Endothelial cell (in vitro differentiated cells): ENCODE data around the gene ZNF207. TPM values are rescaled to one million over a fixed set of nuclear protein-coding genes. Genes with fewer than 3 reads are reported as not detected.

Experiments
- DNase-seq: peaks from one replicate; pipeline ENCODE4 v3.0.0; 2021; ENCODE audit warnings: low spot score
- H3K27ac Mint-ChIP-seq: one replicate; pipeline ENCODE4 v1.8.0; 2021; ENCODE audit warnings: mixed read lengths, inconsistent platforms; ENCODE audit not compliant: unreplicated experiment
- H3K27me3 Mint-ChIP-seq: one replicate; pipeline ENCODE4 v1.8.0; 2021; ENCODE audit warnings: mild to moderate bottlenecking, moderate library complexity, mixed read lengths, inconsistent platforms; ENCODE audit not compliant: unreplicated experiment
- H3K36me3 Mint-ChIP-seq: one replicate; pipeline ENCODE4 v1.8.0; 2021; ENCODE audit warnings: mild to moderate bottlenecking, low read depth, mixed read lengths, inconsistent platforms; ENCODE audit not compliant: unreplicated experiment
- H3K4me1 Mint-ChIP-seq: one replicate; pipeline ENCODE4 v1.8.0; 2021; ENCODE audit warnings: mild to moderate bottlenecking, mixed read lengths, inconsistent platforms; ENCODE audit not compliant: unreplicated experiment
- H3K4me3 Mint-ChIP-seq: one replicate; pipeline ENCODE4 v1.8.0; 2021; ENCODE audit warnings: mild to moderate bottlenecking, mixed read lengths, inconsistent platforms; ENCODE audit not compliant: unreplicated experiment
- H3K9me3 Mint-ChIP-seq: one replicate; pipeline ENCODE4 v1.8.0; 2021; ENCODE audit warnings: mixed read lengths, inconsistent platforms; ENCODE audit not compliant: unreplicated experiment
- total RNA-seq: library from RNA; stranded (reverse); fragmentation: NEBNext Ultra II Directional; extraction: Animal tissue kit (Norgen Biotek cat#: 25700); gene quantifications from one replicate; pipeline ENCODE4 v1.2.1, GENCODE V29; 2021; ENCODE audit not compliant: unreplicated experiment
- TF ChIP-seq, protein P1 (sequence below): fragments of 200-600 bp; sonication (generic); IDR thresholded peaks from one replicate; pipeline ENCODE4 v1.5.0; 2021; ENCODE audit warnings: antibody characterized with exemption; ENCODE audit not compliant: unreplicated experiment

ZNF207 gene
- total RNA-seq, 1 donor from 2014 or later, result 211 TPM

GRCh38 chr17:32357615-32358014 is 7.7 kb downstream of the ZNF207 start:
- TF ChIP-seq, protein P1, sequence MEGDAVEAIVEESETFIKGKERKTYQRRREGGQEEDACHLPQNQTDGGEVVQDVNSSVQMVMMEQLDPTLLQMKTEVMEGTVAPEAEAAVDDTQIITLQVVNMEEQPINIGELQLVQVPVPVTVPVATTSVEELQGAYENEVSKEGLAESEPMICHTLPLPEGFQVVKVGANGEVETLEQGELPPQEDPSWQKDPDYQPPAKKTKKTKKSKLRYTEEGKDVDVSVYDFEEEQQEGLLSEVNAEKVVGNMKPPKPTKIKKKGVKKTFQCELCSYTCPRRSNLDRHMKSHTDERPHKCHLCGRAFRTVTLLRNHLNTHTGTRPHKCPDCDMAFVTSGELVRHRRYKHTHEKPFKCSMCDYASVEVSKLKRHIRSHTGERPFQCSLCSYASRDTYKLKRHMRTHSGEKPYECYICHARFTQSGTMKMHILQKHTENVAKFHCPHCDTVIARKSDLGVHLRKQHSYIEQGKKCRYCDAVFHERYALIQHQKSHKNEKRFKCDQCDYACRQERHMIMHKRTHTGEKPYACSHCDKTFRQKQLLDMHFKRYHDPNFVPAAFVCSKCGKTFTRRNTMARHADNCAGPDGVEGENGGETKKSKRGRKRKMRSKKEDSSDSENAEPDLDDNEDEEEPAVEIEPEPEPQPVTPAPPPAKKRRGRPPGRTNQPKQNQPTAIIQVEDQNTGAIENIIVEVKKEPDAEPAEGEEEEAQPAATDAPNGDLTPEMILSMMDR, result no peak
- Mint-ChIP-seq H3K36me3 (peaks cover 16% of the 10 kb centered on the region), H3K27me3 (peaks cover 5% of the 10 kb centered on the region), H3K27ac (no peak overlapping the region), H3K4me3 (no peak overlapping the region), H3K4me1 (peaks cover 16% of the 10 kb centered on the region), H3K9me3 (no peaks in the 10 kb centered on the region)
- no peak for DNase-seq

DNA sequence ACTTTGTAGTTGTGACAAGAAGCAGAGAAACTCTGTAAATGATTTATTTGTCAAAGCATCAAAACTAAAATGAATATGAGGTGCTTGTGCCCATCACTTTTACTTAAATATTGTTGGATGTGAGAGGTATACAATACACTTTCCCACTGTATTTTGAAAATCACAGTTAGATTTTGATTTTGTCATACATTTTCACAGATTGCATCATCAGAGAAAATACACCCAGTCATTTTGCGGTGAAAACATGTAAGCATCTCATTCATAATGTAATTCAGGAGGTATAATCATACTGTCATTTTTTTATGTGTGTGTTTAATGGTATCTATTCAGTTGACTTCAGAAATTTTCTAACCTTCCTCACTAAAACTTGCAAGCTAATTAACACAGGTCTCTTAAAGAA is 11.3 kb downstream of the ZNF207 start:
- H3K4me3 Mint-ChIP-seq, result no peak overlapping the region
- H3K27me3 Mint-ChIP-seq, result peaks cover 3% of the 10 kb centered on the region
- H3K36me3 Mint-ChIP-seq, result peaks cover 19% of the 10 kb centered on the region
- no peak for DNase-seq
- H3K27ac Mint-ChIP-seq, result no peak overlapping the region
- H3K4me1 Mint-ChIP-seq, result no peaks in the 10 kb centered on the region
- H3K9me3 Mint-ChIP-seq, result no peaks in the 10 kb centered on the region
- TF ChIP-seq, protein P1, result no peak

DNA sequence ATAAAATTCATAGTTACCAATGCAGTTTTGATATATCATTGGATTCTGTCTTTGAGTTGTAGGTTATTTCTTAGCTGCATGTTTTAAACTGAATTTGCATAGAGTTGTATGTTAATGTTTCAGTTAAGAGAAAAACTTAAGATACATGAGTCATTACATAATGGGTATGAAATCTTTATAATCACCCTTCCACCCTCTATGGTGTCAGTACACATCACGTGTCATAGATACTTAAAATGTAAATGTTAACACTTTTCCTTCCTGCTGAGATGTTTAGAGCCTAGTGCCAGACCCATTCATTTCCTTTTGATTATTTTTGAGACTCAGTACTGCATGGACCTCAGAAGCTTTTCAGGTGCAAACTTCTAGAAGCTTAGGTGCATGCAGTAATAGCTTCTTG is 20.5 kb downstream of the ZNF207 start:
- Mint-ChIP-seq H3K36me3 (peaks cover 33% of the 10 kb centered on the region), H3K4me1 (no peaks in the 10 kb centered on the region)

GRCh38 chr17:32382526-32383223 is 32.7 kb downstream of the ZNF207 start:
- DNase-seq, result no peak
- Mint-ChIP-seq H3K27me3 (peaks cover 2% of the 10 kb centered on the region), H3K4me3 (no peak overlapping the region), H3K9me3 (no peaks in the 10 kb centered on the region), H3K4me1 (peaks cover 2% of the 10 kb centered on the region), H3K36me3 (peaks cover 10% of the 10 kb centered on the region), H3K27ac (no peak overlapping the region)
- TF ChIP-seq, protein P1, result no peak

More for the DNA sequence above, 20.5 kb downstream of the ZNF207 start:
- TF ChIP-seq, protein P1, result no peak
- Mint-ChIP-seq H3K27me3 (peaks cover 3% of the 10 kb centered on the region), H3K4me3 (peak overlapping the region; percentile 54), H3K9me3 (no peaks in the 10 kb centered on the region), H3K27ac (no peak overlapping the region)
- DNase-seq, result no peak

GRCh38 chr17:32383926-32384434 is 34.0 kb downstream of the ZNF207 start:
- no peak for DNase-seq
- Mint-ChIP-seq H3K4me3 (no peak overlapping the region), H3K9me3 (no peaks in the 10 kb centered on the region), H3K36me3 (peaks cover 4% of the 10 kb centered on the region), H3K4me1 (peaks cover 2% of the 10 kb centered on the region), H3K27me3 (peaks cover 2% of the 10 kb centered on the region), H3K27ac (no peak overlapping the region)
- TF ChIP-seq, protein P1, result no peak
